Astrocyte of the spinal cord (primary cell): ENCODE results near the gene OR4C6.

Experiments
- DNase-seq: peaks from one replicate; pipeline ENCODE4 v3.0.0; 2011; ENCODE audit warnings: low read depth, low spot score
- H3K4me3 ChIP-seq: 2 replicates; pipeline ENCODE4 v1.5.1; 2011; ENCODE audit warnings: low read depth, mild to moderate bottlenecking, low read length, moderate library complexity
- in situ Hi-C: cut with HindIII; loops from 2 replicates; pipeline ENCODE4 v1.10.0; 2017; ENCODE audit warnings: low sequenced_read_pairs
- TF ChIP-seq, protein P1 (sequence below): IDR thresholded peaks from 2 replicates; pipeline ENCODE4 v1.5.1; 2012; ENCODE audit warnings: low read depth, mild to moderate bottlenecking, low read length, inconsistent platforms

Gene OR4C6

DNA sequence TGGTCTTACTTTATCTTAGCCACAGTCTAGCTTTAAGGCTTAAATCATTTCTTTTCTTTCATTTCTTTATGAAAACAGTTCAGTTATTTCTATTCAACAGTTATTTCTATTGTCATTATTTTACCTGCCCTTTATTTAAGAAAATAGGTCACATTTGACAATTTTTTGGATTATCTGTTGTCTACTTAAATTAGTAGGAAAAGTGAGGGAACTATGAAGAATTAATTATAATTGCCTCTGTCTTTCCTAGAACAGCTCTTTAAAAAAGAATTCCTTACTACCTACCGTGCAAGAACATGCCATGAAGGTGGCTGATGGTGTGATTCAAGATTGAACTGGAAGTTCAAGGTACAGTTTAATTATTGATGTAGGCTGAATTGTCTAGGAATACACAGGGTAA lies at the start of gene OR4C6:
TSS of gene OR4C6 (plus strand) at position 301 of the 400 bp plus-strand sequence. CDS start 2,966 bp downstream, outside the sequence.
- TF ChIP-seq, protein P1, sequence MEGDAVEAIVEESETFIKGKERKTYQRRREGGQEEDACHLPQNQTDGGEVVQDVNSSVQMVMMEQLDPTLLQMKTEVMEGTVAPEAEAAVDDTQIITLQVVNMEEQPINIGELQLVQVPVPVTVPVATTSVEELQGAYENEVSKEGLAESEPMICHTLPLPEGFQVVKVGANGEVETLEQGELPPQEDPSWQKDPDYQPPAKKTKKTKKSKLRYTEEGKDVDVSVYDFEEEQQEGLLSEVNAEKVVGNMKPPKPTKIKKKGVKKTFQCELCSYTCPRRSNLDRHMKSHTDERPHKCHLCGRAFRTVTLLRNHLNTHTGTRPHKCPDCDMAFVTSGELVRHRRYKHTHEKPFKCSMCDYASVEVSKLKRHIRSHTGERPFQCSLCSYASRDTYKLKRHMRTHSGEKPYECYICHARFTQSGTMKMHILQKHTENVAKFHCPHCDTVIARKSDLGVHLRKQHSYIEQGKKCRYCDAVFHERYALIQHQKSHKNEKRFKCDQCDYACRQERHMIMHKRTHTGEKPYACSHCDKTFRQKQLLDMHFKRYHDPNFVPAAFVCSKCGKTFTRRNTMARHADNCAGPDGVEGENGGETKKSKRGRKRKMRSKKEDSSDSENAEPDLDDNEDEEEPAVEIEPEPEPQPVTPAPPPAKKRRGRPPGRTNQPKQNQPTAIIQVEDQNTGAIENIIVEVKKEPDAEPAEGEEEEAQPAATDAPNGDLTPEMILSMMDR, result no peak
- in situ Hi-C loops, result no loop called here
- no peak within 1 kb of the TSS for H3K4me3 ChIP-seq
- no peak for DNase-seq

DNA sequence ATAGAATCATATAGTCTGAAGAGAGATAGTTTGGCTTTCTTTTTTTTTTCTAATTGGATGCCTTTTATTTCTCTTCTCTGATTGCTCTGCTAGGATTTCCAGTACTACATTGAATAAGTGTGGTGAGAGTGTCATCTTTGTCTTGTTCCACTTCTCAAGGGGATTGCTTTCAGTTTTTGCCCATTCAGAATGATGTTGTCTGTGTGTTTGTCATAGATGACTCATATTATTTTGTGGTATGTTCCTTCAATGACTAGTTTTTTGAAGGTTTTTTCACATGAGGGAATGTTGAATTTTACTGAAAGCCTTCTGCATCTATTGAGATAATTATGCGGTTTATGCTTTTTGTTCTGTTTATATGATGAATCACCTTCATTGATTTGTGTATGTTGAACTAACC lies 37.5 kb upstream of the OR4C6 start:
- no peak overlapping the region for H3K4me3 ChIP-seq
- DNase-seq, result no peak
- in situ Hi-C loops, result no loop called here
- TF ChIP-seq, protein P1, result no peak

DNA sequence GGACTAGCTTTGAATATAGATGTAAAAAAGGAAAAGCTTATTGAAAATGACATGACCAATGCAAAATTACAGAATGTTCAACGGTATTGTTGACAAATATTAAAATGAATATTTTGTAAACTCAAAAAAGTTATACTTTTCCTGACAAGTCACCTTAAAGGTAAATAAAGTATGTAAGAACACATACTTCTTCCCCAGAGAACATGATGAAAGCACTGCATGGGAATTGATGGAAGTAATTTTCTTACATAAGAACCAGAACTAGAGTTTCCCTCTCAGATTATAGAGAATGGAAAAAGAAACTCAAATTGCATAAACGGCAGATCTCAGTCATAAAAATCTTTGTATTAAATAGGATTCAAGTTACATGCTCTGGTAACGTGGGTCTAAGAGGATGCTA lies 27.2 kb upstream of the OR4C6 start, which contains the start of gene OR4P4:
TSS of gene OR4P4 (plus strand) at position 301 of the 400 bp plus-strand sequence.
- DNase-seq, result no peak
- H3K4me3 ChIP-seq, result no peak within 1 kb of the TSS
- in situ Hi-C loops, result no loop called here
- TF ChIP-seq, protein P1, result no peak

DNA sequence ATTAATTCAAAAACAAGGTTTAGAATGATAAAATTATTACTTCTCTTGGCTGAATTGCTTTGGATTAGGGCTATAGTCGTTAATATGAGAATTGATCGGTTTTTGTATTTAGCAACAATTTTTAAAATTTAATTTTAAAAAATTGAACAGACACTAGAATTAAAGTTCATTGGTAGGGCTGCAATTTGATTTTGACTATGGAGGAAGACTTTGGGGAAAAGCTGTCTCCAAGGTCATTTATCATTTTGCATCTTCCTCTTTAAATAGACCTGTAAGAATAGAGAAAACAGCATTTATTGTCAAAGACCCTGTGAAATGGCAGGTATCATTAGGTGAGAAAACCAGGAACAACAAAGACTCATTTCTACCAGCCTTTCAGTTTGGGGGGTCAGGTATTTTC lies 14.0 kb upstream of the OR4C6 start, which contains the start of gene OR4S2:
TSS of gene OR4S2 (plus strand) at position 301 of the 400 bp plus-strand sequence. CDS start 2,577 bp downstream, outside the sequence.
- TF ChIP-seq, protein P1, result no peak
- H3K4me3 ChIP-seq, result no peak within 1 kb of the TSS
- no peak for DNase-seq
- in situ Hi-C loops, result no loop called here

DNA sequence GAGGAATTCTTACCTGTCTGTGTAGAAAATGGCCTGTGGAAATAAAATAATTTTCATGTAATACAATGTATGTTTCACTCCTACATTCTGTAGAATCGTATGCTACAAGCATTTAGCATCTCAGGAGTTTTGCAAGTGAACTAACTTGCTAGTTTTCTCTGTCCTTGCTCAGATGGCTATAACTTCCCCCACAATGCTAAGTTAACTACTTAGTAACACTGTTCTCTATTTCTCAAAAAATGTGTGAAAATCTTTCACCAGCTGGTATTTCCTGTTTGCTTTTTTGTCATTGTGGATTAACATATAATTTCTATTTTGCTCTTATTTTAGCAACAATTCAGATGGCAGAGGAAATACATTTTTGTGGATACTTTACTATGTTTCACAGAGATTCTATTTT lies 9.4 kb upstream of the OR4C6 start:
- no peak for DNase-seq
- in situ Hi-C loops, result no loop called here
- no peak overlapping the region for H3K4me3 ChIP-seq
- TF ChIP-seq, protein P1, result no peak

DNA sequence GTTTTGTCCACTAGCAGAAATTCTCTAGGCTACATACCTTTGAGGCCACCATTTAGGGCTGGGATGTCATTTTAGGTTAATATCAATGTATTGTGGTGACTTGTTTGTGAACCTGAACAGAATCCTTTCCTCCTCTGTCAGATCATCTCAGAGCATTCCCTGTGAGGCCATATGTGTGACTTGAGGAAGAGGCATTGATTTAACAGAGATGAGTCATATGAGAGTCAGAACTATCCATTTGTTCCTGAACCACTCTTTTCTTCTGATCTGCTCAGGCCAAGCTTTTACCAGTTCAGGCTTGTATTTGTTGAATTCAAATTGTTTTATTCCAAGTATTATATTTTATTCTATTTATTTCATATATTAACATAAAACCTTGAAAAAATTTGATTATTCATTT lies 6.9 kb upstream of the OR4C6 start:
- in situ Hi-C loops, result no loop called here
- TF ChIP-seq, protein P1, result no peak
- DNase-seq, result no peak
- H3K4me3 ChIP-seq, result no peak overlapping the region
